ENCODE measurements around the gene PDE1A. TPM values are rescaled to one million over a fixed set of nuclear protein-coding genes. Genes with fewer than 3 reads are reported as not detected.

The PDE1A gene
- polyA plus RNA-seq, 1 experiment, result 1.0 TPM

DNA sequence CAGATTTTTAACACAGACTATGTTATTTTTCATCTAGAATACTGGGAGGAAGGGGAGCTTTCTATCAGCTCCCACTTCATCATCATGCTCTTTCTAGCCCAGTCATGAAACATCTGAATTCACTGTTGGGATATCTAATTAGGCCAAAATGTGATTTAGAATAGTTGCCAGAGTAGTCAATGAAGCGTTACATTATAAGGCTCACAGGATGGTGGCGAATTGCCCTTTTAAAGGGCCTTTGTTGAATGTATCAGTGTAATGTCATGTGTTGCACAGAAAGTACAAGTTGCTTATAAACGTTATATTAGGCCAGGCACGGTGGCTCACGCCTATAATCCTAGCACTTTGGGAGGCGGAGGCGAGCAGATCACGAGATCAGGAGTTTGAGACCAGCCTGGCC, 45.6 kb downstream of the PDE1A start:
- DNase-seq (ENCODE audit: low read depth), result no peak
- ChIA-PET POLR2A (no interaction called here), CTCF (no interaction called here)
- TF ChIP-seq, protein P1, sequence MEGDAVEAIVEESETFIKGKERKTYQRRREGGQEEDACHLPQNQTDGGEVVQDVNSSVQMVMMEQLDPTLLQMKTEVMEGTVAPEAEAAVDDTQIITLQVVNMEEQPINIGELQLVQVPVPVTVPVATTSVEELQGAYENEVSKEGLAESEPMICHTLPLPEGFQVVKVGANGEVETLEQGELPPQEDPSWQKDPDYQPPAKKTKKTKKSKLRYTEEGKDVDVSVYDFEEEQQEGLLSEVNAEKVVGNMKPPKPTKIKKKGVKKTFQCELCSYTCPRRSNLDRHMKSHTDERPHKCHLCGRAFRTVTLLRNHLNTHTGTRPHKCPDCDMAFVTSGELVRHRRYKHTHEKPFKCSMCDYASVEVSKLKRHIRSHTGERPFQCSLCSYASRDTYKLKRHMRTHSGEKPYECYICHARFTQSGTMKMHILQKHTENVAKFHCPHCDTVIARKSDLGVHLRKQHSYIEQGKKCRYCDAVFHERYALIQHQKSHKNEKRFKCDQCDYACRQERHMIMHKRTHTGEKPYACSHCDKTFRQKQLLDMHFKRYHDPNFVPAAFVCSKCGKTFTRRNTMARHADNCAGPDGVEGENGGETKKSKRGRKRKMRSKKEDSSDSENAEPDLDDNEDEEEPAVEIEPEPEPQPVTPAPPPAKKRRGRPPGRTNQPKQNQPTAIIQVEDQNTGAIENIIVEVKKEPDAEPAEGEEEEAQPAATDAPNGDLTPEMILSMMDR (IDR thresholded peaks at IDR 0.05; ENCODE audit: insufficient read depth, low read depth, low read length), result no peak
- H3K36me3 ChIP-seq (ENCODE audit: control insufficient read depth, insufficient read depth, low read length), result no peaks in the 10 kb centered on the region
- no peaks in the 10 kb centered on the region for H3K27me3 ChIP-seq (ENCODE audit: control insufficient read depth, insufficient read depth, low read length)
- no peak overlapping the region for H3K4me3 ChIP-seq (ENCODE audit: low read depth, low read length)

DNA sequence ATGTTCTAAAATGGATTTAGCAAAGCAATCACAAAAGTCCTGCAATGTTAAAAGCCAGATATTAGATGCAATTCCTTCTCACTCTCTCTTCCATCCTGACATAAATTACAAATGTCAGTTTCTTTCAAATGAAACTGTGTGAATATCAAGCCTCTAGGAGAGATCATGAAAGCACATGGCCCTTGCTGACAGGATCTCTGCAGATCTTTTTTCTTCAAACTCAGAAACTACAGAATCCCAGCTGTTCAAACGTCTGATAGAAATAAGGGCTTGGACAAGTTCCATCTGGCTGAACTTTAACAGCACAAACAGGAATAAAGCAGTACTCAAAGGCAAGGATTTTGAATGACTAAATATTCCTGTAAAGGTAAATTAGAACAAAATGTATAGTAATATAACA, 47.6 kb downstream of the PDE1A start:
- H3K27me3 ChIP-seq (ENCODE audit: control insufficient read depth, insufficient read depth, low read length), result no peaks in the 10 kb centered on the region
- no peak for DNase-seq (ENCODE audit: low read depth)
- H3K36me3 ChIP-seq (ENCODE audit: control insufficient read depth, insufficient read depth, low read length), result no peaks in the 10 kb centered on the region
- CTCF ChIA-PET, result interaction anchor here (0.9 kb wide), 1 partner anchor 270 kb away, joined by 3 read pairs; no protein-coding TSS in a partner anchor
- TF ChIP-seq, protein P1 (IDR thresholded peaks at IDR 0.05; ENCODE audit: insufficient read depth, low read depth, low read length), result no peak
- no peak overlapping the region for H3K4me3 ChIP-seq (ENCODE audit: low read depth, low read length)
- POLR2A ChIA-PET, result no interaction called here

DNA sequence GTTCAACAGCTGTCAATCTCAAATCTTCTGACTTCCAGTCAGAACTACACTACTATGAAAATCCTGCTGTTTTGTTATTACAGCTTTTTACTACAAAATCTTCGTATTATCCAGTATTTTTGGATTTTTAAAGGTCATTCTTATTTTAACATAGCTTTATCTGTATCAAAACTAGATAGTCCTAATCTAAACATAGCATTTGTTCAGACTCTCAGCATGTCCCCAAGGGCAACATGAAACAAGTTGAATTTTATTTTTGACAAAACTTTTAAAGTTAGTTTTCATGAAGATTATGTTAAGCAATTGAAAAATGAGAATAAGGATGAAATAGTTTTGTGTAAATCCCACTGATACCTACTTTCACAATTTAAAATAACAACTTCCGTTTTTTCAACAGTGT, 48.1 kb downstream of the PDE1A start:
- TF ChIP-seq, protein P1 (IDR thresholded peaks at IDR 0.05; ENCODE audit: insufficient read depth, low read depth, low read length), result no peak
- Histone ChIP-seq H3K27me3 (ENCODE audit: control insufficient read depth, insufficient read depth, low read length) (no peaks in the 10 kb centered on the region), H3K36me3 (ENCODE audit: control insufficient read depth, insufficient read depth, low read length) (no peaks in the 10 kb centered on the region), H3K4me3 (ENCODE audit: low read depth, low read length) (no peak overlapping the region)
- DNase-seq (ENCODE audit: low read depth), result no peak
- ChIA-PET CTCF (interaction anchor here (0.9 kb wide), 1 partner anchor 270 kb away, joined by 3 read pairs; no protein-coding TSS in a partner anchor), POLR2A (no interaction called here)

DNA sequence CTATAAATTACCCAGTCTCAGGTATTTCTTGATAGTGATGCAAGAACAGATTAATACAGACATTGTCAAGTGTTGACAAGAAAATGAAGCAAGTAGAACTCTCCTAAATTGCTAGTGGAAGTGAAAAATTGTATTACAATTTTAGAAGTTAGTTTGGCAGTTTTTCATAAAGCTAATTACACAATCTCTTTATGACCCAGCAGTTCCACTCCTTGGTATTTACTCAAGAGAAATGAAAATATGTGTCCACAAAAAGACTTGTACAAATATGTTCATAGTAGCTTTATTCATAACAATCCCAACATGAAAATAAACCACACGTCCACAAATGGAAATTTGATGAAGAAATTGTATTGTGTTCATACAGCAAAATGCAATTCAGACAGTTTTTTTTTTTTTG, 49.4 kb downstream of the PDE1A start:
- TF ChIP-seq, protein P1 (IDR thresholded peaks at IDR 0.05; ENCODE audit: insufficient read depth, low read depth, low read length), result no peak
- ChIA-PET CTCF (interaction anchor here (0.6 kb wide), 2 partner anchors 59 to 69 kb away, joined by 3 to 4 read pairs; no protein-coding TSS in a partner anchor), POLR2A (no interaction called here)
- Histone ChIP-seq H3K36me3 (ENCODE audit: control insufficient read depth, insufficient read depth, low read length) (no peaks in the 10 kb centered on the region), H3K4me3 (ENCODE audit: low read depth, low read length) (no peak overlapping the region), H3K27me3 (ENCODE audit: control insufficient read depth, insufficient read depth, low read length) (no peaks in the 10 kb centered on the region)
- no peak for DNase-seq (ENCODE audit: low read depth)

DNA sequence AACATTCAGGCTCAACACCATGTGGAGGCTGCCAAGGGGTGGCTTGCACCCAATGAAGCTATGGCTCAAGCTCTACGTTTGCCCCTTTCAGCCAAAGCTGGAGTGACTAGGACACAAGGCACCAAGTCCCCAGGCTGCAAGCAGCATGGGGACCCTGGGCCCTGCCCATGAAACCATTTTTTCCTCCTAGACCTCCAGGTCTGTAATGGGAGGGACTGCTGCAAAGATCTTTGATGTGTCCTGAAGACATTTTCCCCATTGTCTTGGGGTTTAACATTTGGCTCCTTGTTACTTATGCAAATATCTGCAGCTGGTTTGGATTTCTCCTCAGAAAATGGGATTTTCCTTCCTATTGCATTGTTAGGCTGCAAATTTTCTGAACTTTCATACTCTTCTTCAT, 51.0 kb downstream of the PDE1A start:
- H3K4me3 ChIP-seq (ENCODE audit: low read depth, low read length), result no peak overlapping the region
- H3K27me3 ChIP-seq (ENCODE audit: control insufficient read depth, insufficient read depth, low read length), result no peaks in the 10 kb centered on the region
- no peaks in the 10 kb centered on the region for H3K36me3 ChIP-seq (ENCODE audit: control insufficient read depth, insufficient read depth, low read length)
- TF ChIP-seq, protein P1 (IDR thresholded peaks at IDR 0.05; ENCODE audit: insufficient read depth, low read depth, low read length), result no peak
- POLR2A ChIA-PET, result no interaction called here
- no peak for DNase-seq (ENCODE audit: low read depth)
- CTCF ChIA-PET, result no interaction called here
